Vagina (tissue), 2 donors: ENCODE measurements around the gene LPIN3.

Source experiments
- CTCF ChIP-seq, 3 experiments: fragments of 450-650 bp in 2 of 3; fragments of 200-600 bp in 1 of 3; sonication (generic) in 1 of 3; IDR thresholded peaks; one replicate each; pipeline ENCODE4 v1.5.1; 2017 to 2019; ENCODE audit warnings: antibody characterized with exemption in 3 of 3, mild to moderate bottlenecking in 2 of 3, moderate library complexity in 2 of 3
- POLR2A ChIP-seq, 2 donors: fragments of 450-650 bp; IDR thresholded peaks; one replicate each; pipeline ENCODE4 v1.6.1; 2017; ENCODE audit warnings: antibody characterized with exemption in 2 of 2, mild to moderate bottlenecking in 2 of 2, moderate library complexity in 2 of 2
- POLR2AphosphoS5 ChIP-seq, 2 donors: sonication (generic); formaldehyde crosslinking; IDR thresholded peaks; one replicate each; pipeline ENCODE4 v1.9.0; 2017; ENCODE audit warnings: antibody characterized with exemption in 2 of 2, mild to moderate bottlenecking in 2 of 2, low read depth in 1 of 2; ENCODE audit not compliant: insufficient read depth in 1 of 2

- TF ChIP-seq CTCF (IDR thresholded peaks at IDR 0.05) (no peak), POLR2A (IDR thresholded peaks at IDR 0.05) (no peak), POLR2AphosphoS5 (IDR thresholded peaks at IDR 0.05; ENCODE audit: insufficient read depth in 1 of 2, low read depth in 1 of 2) (no peak)
Measured at GRCh38 chr20:41334036-41334435, 6.6 kb upstream of the LPIN3 start.
